ENCODE results near the gene UBR7.

UBR7 gene

DNA sequence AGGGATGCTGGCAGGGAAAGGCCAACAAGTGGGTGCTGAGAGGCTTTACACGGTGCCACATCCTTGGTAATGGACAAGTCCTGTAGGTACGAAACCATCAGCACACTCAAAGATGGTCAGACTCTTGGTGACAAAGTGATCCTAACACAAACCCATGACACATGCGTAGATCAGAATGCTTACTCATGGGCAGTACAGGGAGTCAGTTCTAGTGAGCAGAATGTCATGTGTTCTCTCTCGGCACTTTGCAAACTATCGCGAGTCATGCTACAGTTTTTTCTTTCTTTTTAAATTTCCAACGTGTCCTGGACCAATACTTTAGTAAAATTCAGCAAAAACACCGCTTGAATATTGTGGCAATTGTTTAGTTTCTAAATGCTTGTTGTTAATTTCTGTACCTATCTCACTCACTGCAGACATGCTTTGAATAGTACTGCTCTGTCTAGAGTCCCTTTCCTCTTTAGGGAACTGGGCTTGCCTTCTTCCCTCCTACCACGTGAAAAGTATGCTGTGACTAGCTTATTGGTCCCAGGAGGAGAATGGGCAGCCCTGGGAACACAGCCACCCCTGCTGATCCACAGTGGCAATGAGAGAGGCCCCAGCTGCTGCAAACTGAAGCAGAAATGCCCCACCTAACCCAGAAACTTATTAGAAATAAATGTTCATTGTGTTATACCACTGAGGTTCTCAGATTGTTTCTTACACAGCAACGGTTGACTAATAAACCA, 62.4 kb downstream of the UBR7 start:
- Histone ChIP-seq H3K4me1 (ENCODE audit: insufficient read depth, low read length, severe bottlenecking) (no peaks in the 10 kb centered on the region), H3K27ac (ENCODE audit: low read depth, low read length, poor library complexity, severe bottlenecking) (no peak overlapping the region), H2AFZ (ENCODE audit: low read length) (no peak overlapping the region), H3F3A (ENCODE audit: insufficient read depth, low read length) (no peaks in the 10 kb centered on the region), H3K27me3 (ENCODE audit: insufficient read depth, low read length) (no peaks in the 10 kb centered on the region), H3K4me2 (ENCODE audit: low read length) (no peak overlapping the region), H3K36me3 (ENCODE audit: insufficient read depth, low read length) (no peaks in the 10 kb centered on the region), H4K20me1 (ENCODE audit: insufficient read depth, low read length) (no peaks in the 10 kb centered on the region), H3K9me2 (ENCODE audit: low read depth, low read length) (no peaks in the 10 kb centered on the region), H3K4me3 (ENCODE audit: low read depth, low read length, poor library complexity, severe bottlenecking) (no peak overlapping the region), H3K9ac (ENCODE audit: low read length) (no peak overlapping the region), H3K79me2 (ENCODE audit: insufficient read depth, low read length) (no peaks in the 10 kb centered on the region), H3K9me3 (ENCODE audit: low read length) (no peaks in the 10 kb centered on the region)
- TF ChIP-seq EZH2 (IDR thresholded peaks at IDR 0.05; ENCODE audit: borderline replicate concordance, low read length), result no peak
- TF ChIP-seq, protein P1, sequence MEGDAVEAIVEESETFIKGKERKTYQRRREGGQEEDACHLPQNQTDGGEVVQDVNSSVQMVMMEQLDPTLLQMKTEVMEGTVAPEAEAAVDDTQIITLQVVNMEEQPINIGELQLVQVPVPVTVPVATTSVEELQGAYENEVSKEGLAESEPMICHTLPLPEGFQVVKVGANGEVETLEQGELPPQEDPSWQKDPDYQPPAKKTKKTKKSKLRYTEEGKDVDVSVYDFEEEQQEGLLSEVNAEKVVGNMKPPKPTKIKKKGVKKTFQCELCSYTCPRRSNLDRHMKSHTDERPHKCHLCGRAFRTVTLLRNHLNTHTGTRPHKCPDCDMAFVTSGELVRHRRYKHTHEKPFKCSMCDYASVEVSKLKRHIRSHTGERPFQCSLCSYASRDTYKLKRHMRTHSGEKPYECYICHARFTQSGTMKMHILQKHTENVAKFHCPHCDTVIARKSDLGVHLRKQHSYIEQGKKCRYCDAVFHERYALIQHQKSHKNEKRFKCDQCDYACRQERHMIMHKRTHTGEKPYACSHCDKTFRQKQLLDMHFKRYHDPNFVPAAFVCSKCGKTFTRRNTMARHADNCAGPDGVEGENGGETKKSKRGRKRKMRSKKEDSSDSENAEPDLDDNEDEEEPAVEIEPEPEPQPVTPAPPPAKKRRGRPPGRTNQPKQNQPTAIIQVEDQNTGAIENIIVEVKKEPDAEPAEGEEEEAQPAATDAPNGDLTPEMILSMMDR (IDR thresholded peaks at IDR 0.05; ENCODE audit: low read length), result no peak

DNA sequence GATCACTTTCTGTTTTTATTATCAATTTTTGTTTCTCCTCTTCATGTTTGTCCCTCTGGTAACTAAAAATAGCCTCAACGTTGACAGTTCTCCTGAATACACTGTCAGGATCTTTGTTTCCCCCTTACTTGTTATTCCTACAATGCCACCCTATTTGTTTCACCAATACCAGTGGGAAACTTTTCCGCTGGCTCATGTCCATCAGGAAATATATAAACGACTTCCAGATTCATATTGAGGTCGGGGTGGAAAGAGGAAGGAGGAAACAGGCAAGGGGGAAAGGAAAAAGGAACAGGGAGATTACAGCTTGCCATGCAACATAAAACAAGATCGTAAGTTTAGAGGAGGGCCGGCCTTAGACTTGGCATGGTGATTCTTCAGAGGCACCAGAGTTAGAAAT, 64.1 kb downstream of the UBR7 start:
- H3K9ac ChIP-seq (ENCODE audit: low read length), result no peak overlapping the region
- no peaks in the 10 kb centered on the region for H3K79me2 ChIP-seq (ENCODE audit: insufficient read depth, low read length)
- H3K4me1 ChIP-seq (ENCODE audit: insufficient read depth, low read length, severe bottlenecking), result no peaks in the 10 kb centered on the region
- H3K27ac ChIP-seq (ENCODE audit: low read depth, low read length, poor library complexity, severe bottlenecking), result no peak overlapping the region
- H3K4me3 ChIP-seq (ENCODE audit: low read depth, low read length, poor library complexity, severe bottlenecking), result no peak overlapping the region
- no peaks in the 10 kb centered on the region for H3K36me3 ChIP-seq (ENCODE audit: insufficient read depth, low read length)
- no peaks in the 10 kb centered on the region for H3F3A ChIP-seq (ENCODE audit: insufficient read depth, low read length)
- no peaks in the 10 kb centered on the region for H3K27me3 ChIP-seq (ENCODE audit: insufficient read depth, low read length)
- H4K20me1 ChIP-seq (ENCODE audit: insufficient read depth, low read length), result no peaks in the 10 kb centered on the region
- TF ChIP-seq EZH2 (IDR thresholded peaks at IDR 0.05; ENCODE audit: borderline replicate concordance, low read length), result no peak
- TF ChIP-seq, protein P1 (IDR thresholded peaks at IDR 0.05; ENCODE audit: low read length), result no peak
- no peaks in the 10 kb centered on the region for H3K9me2 ChIP-seq (ENCODE audit: low read depth, low read length)
- no peak overlapping the region for H2AFZ ChIP-seq (ENCODE audit: low read length)
- no peak overlapping the region for H3K4me2 ChIP-seq (ENCODE audit: low read length)
- no peaks in the 10 kb centered on the region for H3K9me3 ChIP-seq (ENCODE audit: low read length)

DNA sequence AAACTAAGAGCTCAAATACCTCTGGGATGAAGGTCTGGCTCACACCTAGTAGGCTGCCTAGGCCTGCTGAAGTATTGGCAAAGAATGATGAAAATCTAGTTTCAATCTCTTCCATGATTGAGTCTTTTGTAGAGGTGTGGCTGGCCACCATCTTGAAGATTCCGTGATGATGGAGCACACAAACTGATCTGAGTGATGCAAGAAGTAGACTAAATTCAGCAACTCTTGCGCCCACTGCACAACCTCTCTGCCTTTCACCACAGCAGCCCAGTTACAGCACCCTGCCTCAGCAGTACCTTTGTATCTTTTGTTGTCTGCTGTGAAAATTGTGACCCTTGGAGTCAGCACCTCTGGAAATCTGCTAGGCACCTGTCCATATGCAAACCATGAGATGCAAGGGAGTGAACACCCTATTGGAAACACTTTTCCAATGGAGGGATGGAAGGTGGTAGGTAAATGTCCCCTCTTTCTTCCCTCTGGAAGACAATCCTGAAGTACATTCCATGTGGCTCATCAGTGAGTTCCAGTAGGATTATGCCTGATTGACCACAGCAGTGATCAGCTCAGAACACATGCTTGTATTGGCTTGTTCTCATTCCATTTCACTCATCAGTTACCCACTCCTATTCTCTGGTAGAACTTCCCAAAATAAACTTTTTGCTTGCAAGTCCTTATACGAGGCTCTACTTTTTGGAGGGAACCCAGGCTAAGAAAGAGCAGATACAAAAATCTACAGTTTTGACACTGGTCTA, 67.2 kb downstream of the UBR7 start:
- H3K36me3 ChIP-seq (ENCODE audit: insufficient read depth, low read length), result no peaks in the 10 kb centered on the region; the same call in 1 of the 2 replicates
- no peaks in the 10 kb centered on the region for H3K27me3 ChIP-seq (ENCODE audit: insufficient read depth, low read length)
- no peak overlapping the region for H3K4me3 ChIP-seq (ENCODE audit: low read depth, low read length, poor library complexity, severe bottlenecking)
- no peaks in the 10 kb centered on the region for H3K9me3 ChIP-seq (ENCODE audit: low read length)
- no peaks in the 10 kb centered on the region for H3K9me2 ChIP-seq (ENCODE audit: low read depth, low read length)
- H3K27ac ChIP-seq (ENCODE audit: low read depth, low read length, poor library complexity, severe bottlenecking), result no peak overlapping the region
- no peaks in the 10 kb centered on the region for H4K20me1 ChIP-seq (ENCODE audit: insufficient read depth, low read length)
- no peaks in the 10 kb centered on the region for H3K79me2 ChIP-seq (ENCODE audit: insufficient read depth, low read length)
- no peak overlapping the region for H3K4me2 ChIP-seq (ENCODE audit: low read length)
- no peaks in the 10 kb centered on the region for H3F3A ChIP-seq (ENCODE audit: insufficient read depth, low read length)
- H3K4me1 ChIP-seq (ENCODE audit: insufficient read depth, low read length, severe bottlenecking), result no peaks in the 10 kb centered on the region
- no peak overlapping the region for H2AFZ ChIP-seq (ENCODE audit: low read length)
- no peak overlapping the region for H3K9ac ChIP-seq (ENCODE audit: low read length)
- TF ChIP-seq, protein P1 (IDR thresholded peaks at IDR 0.05; ENCODE audit: low read length), result no peak
- no peak for TF ChIP-seq EZH2 (IDR thresholded peaks at IDR 0.05; ENCODE audit: borderline replicate concordance, low read length)

Measured in OCI-LY1 (cell line).